GM20431 (cell line): Measurements from ENCODE around the gene MYRF.

ENCODE experiments used
- in situ Hi-C: fragments of 300-500 bp; cut with MseI, MboI; formaldehyde crosslinking; loops from one replicate; pipeline ENCODE4 v1.15.0; 2020; ENCODE audit warnings: low sequenced_read_pairs; ENCODE audit not compliant: unreplicated experiment

MYRF gene

GRCh38 chr11:61756147-61756451 lies 3.7 kb downstream of the MYRF start:
- in situ Hi-C loops: no loop called here

- in situ Hi-C loops: no loop called here
Observed at GRCh38 chr11:61756452-61757212, 4.2 kb downstream of the MYRF start.

- in situ Hi-C loops: no loop called here
Observed at GRCh38 chr11:61757213-61757862, 4.9 kb downstream of the MYRF start.

- in situ Hi-C loops: no loop called here
Observed at GRCh38 chr11:61760946-61761345, 8.5 kb downstream of the MYRF start.

- in situ Hi-C loops: no loop called here
Observed at GRCh38 chr11:61761440-61762222, 9.2 kb downstream of the MYRF start.

GRCh38 chr11:61762223-61762615 lies 9.8 kb downstream of the MYRF start:
- in situ Hi-C loops: no loop called here

- in situ Hi-C loops: no loop called here
Observed at GRCh38 chr11:61762798-61763197, 10.4 kb downstream of the MYRF start.

GRCh38 chr11:61763930-61764605 lies 11.6 kb downstream of the MYRF start:
- in situ Hi-C loops: no loop called here

- in situ Hi-C loops: no loop called here
Observed at GRCh38 chr11:61764606-61765260, 12.3 kb downstream of the MYRF start.

- in situ Hi-C loops: no loop called here
Observed at GRCh38 chr11:61765550-61766253, 13.3 kb downstream of the MYRF start.

GRCh38 chr11:61766353-61766841 lies 14.0 kb downstream of the MYRF start:
- in situ Hi-C loops: no loop called here

- in situ Hi-C loops: no loop called here
Observed at GRCh38 chr11:61768376-61769076, 16.1 kb downstream of the MYRF start.

GRCh38 chr11:61769169-61769920 lies 16.9 kb downstream of the MYRF start:
- in situ Hi-C loops: no loop called here

- in situ Hi-C loops: no loop called here
Observed at GRCh38 chr11:61769946-61770683, 17.7 kb downstream of the MYRF start.

- in situ Hi-C loops: no loop called here
Observed at GRCh38 chr11:61771195-61771894, 18.9 kb downstream of the MYRF start.

- in situ Hi-C loops: no loop called here
Observed at GRCh38 chr11:61771985-61772455, 19.6 kb downstream of the MYRF start.

- in situ Hi-C loops: no loop called here
Observed at GRCh38 chr11:61773356-61773755, 20.9 kb downstream of the MYRF start.
